GM12878 (cell line): ENCODE data around the gene BSCL2. TPM values are rescaled to one million over a fixed set of nuclear protein-coding genes. Genes with fewer than 3 reads are reported as not detected.

Experiments
- ATF7 ChIP-seq: fragments of 450-650 bp; IDR thresholded peaks from 2 replicates; pipeline ENCODE4 v1.6.1; 2016; ENCODE audit warnings: low read depth, mild to moderate bottlenecking
- BHLHE40 ChIP-seq, 2 experiments: fragments of 450-650 bp in 1 of 2; IDR thresholded peaks; 2 replicates each; pipeline ENCODE4 v1.6.1; 2011 to 2017; ENCODE audit warnings: low read depth in 2 of 2, borderline replicate concordance in 1 of 2, improper control_type of control experiment in 1 of 2, low read length in 1 of 2, mild to moderate bottlenecking in 1 of 2
- CEBPB ChIP-seq, 2 experiments: fragments of 150-350 bp in 1 of 2; IDR thresholded peaks; 2 replicates each; pipeline ENCODE4 v1.6.1; 2012 to 2014; ENCODE audit warnings: low read depth in 2 of 2, low read length in 2 of 2, borderline replicate concordance in 1 of 2, inconsistent platforms in 1 of 2
- CREB1 ChIP-seq: IDR thresholded peaks from 2 replicates; pipeline ENCODE4 v1.6.1; 2012; ENCODE audit warnings: low read depth, mild to moderate bottlenecking, inconsistent platforms
- CREM ChIP-seq: IDR thresholded peaks from 2 replicates; pipeline ENCODE4 v1.6.1; 2014; ENCODE audit warnings: antibody characterized with exemption, low read depth
- E2F8 ChIP-seq: fragments of 450-650 bp; IDR thresholded peaks from 2 replicates; pipeline ENCODE4 v1.6.1; 2018; ENCODE audit warnings: mild to moderate bottlenecking, low read depth, moderate library complexity; ENCODE audit not compliant: partially characterized antibody
- FOS ChIP-seq: IDR thresholded peaks from 3 replicates; pipeline ENCODE4 v1.6.1; 2011; ENCODE audit warnings: borderline replicate concordance; ENCODE audit not compliant: insufficient read length; ENCODE audit errors: extremely low read depth
- GABPA ChIP-seq: IDR thresholded peaks from 2 replicates; pipeline ENCODE4 v1.6.1; 2014; ENCODE audit warnings: antibody characterized with exemption, low read depth, mild to moderate bottlenecking, inconsistent platforms
- MEF2B ChIP-seq: fragments of 450-650 bp; IDR thresholded peaks from 2 replicates; pipeline ENCODE4 v1.6.1; 2018; ENCODE audit warnings: mild to moderate bottlenecking, moderate library complexity; ENCODE audit not compliant: partially characterized antibody, poor library complexity, severe bottlenecking
- NFIC ChIP-seq: IDR thresholded peaks from 2 replicates; pipeline ENCODE4 v1.6.1; 2012; ENCODE audit warnings: low read depth, mild to moderate bottlenecking, inconsistent platforms, low read length, moderate library complexity
- NFYA ChIP-seq: IDR thresholded peaks from 2 replicates; pipeline ENCODE4 v1.6.1; 2011; ENCODE audit warnings: low read depth, mild to moderate bottlenecking, low read length, improper control_type of control experiment, borderline replicate concordance
- NFYB ChIP-seq: IDR thresholded peaks from 2 replicates; pipeline ENCODE4 v1.6.1; 2011; ENCODE audit warnings: low read depth, mild to moderate bottlenecking, low read length, improper control_type of control experiment, moderate library complexity; ENCODE audit not compliant: insufficient read depth
- RBBP5 ChIP-seq: fragments of 200-600 bp; sonication (generic); conservative IDR thresholded peaks from 2 replicates; pipeline ENCODE4 v1.6.1; 2016
- RFX5 ChIP-seq: IDR thresholded peaks from 2 replicates; pipeline ENCODE4 v1.6.1; 2011; ENCODE audit warnings: low read depth, low read length, improper control_type of control experiment
- SP1 ChIP-seq: IDR thresholded peaks from one replicate; pipeline ENCODE4 v1.6.1; 2011; ENCODE audit warnings: low read depth, low read length
- YY1 ChIP-seq: IDR thresholded peaks from 2 replicates; pipeline ENCODE4 v1.6.1; 2011; ENCODE audit warnings: low read depth, mild to moderate bottlenecking, low read length
- ZNF384 ChIP-seq: IDR thresholded peaks from 2 replicates; pipeline ENCODE4 v1.6.1; 2012; ENCODE audit warnings: low read depth, mild to moderate bottlenecking, low read length, improper control_type of control experiment, borderline replicate concordance
- polyA plus RNA-seq, 11 experiments: library from polyadenylated mRNA; depleted of rRNA in 4 of 11; unstranded in 6 of 11; stranded (reverse) in 5 of 11; fragments of >200 nt; fragmentation: Nextera tagmentation in 4 of 11; fragmentation: Illumina TruSeq in 1 of 11; extraction: Ambion mirVana in 4 of 11; extraction: Trizol in 1 of 11; gene quantifications; 1 replicate in 1 of 11; 2 replicates in 10 of 11; pipeline versions ENCODE4 v1.2.1 to v1.2.3, GENCODE V29; 2011 to 2016; ENCODE audit warnings: inconsistent platforms in 2 of 11, missing spikeins in 2 of 11, low read depth in 1 of 11
- total RNA-seq, 4 experiments: library from RNA; depleted of rRNA in 3 of 4; stranded (reverse); fragments of >200 nt in 3 of 4; fragmentation: Illumina TruSeq in 1 of 4; extraction: Trizol in 1 of 4; gene quantifications; 2 replicates each; pipeline versions ENCODE4 v1.2.1 to v1.2.3, GENCODE V29; 2013 to 2021
- TF ChIP-seq, protein P1 (sequence below): fragments of 450-650 bp; formaldehyde crosslinking; IDR thresholded peaks from 2 replicates; pipeline ENCODE4 v1.4.0; 2022; ENCODE audit warnings: mild to moderate bottlenecking, moderate library complexity
- TF ChIP-seq, protein P2 (sequence below): IDR thresholded peaks from 2 replicates; pipeline ENCODE4 v1.6.1; 2011; ENCODE audit warnings: borderline replicate concordance, low read depth, mild to moderate bottlenecking, moderate library complexity, mixed read lengths, low read length; ENCODE audit not compliant: insufficient read depth; ENCODE audit errors: extremely low read length

BSCL2 gene
- total and polyA plus RNA-seq, 10 of the 15 experiments (the other 5 are each of a cell fraction or from before 2014, with no cell fraction given), result 12.3 to 57.9 (median 21.8) TPM

GRCh38 chr11:62727872-62728170 is 20.6 kb upstream of the BSCL2 start (continued):
- TF ChIP-seq, protein P1, sequence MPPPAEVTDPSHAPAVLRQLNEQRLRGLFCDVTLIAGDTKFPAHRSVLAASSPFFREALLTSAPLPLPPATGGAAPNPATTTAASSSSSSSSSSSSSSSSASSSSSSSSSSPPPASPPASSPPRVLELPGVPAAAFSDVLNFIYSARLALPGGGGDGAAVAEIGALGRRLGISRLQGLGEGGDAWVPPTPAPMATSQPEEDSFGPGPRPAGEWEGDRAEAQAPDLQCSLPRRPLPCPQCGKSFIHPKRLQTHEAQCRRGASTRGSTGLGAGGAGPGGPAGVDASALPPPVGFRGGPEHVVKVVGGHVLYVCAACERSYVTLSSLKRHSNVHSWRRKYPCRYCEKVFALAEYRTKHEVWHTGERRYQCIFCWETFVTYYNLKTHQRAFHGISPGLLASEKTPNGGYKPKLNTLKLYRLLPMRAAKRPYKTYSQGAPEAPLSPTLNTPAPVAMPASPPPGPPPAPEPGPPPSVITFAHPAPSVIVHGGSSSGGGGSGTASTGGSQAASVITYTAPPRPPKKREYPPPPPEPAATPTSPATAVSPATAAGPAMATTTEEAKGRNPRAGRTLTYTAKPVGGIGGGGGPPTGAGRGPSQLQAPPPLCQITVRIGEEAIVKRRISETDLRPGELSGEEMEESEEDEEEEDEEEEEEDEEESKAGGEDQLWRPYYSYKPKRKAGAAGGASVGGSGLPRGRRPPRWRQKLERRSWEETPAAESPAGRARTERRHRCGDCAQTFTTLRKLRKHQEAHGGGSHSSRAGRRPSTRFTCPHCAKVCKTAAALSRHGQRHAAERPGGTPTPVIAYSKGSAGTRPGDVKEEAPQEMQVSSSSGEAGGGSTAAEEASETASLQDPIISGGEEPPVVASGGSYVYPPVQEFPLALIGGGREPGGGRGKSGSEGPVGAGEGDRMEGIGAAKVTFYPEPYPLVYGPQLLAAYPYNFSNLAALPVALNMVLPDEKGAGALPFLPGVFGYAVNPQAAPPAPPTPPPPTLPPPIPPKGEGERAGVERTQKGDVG, result no peak
- TF ChIP-seq NFIC, result no peak
- TF ChIP-seq CREB1, result 0 out of 2 replicates have a peak, but pooled peaks have one; percentile 46
- TF ChIP-seq CEBPB (IDR thresholded peaks at IDR 0.05; ENCODE audit: borderline replicate concordance in 1 of 2, low read depth in 2 of 2, low read length in 2 of 2), result peak in 1 of 2 experiments; percentile 73; a peak in 1 of 4 replicates
- TF ChIP-seq ATF7, result peak; percentile 44
- peak; percentile 69 for TF ChIP-seq NFYA
- 0 out of 2 replicates have a peak, but pooled peaks have one; percentile 1 for TF ChIP-seq YY1
- TF ChIP-seq SP1, result peak; percentile 80
- TF ChIP-seq GABPA, result no peak
- TF ChIP-seq MEF2B, result no peak
- no peak for TF ChIP-seq CREM
- TF ChIP-seq NFYB, result peak; percentile 99
- no peak for TF ChIP-seq RBBP5
- TF ChIP-seq BHLHE40 (IDR thresholded peaks at IDR 0.05; ENCODE audit: borderline replicate concordance in 1 of 2, low read depth in 2 of 2, low read length in 1 of 2), result peak in 1 of 2 experiments; percentile 28; a peak in 2 of 4 replicates
- TF ChIP-seq, protein P2, sequence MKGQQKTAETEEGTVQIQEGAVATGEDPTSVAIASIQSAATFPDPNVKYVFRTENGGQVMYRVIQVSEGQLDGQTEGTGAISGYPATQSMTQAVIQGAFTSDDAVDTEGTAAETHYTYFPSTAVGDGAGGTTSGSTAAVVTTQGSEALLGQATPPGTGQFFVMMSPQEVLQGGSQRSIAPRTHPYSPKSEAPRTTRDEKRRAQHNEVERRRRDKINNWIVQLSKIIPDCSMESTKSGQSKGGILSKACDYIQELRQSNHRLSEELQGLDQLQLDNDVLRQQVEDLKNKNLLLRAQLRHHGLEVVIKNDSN, result no peak
- peak; percentile 99 for TF ChIP-seq ZNF384
- TF ChIP-seq RFX5, result peak; percentile 98
- TF ChIP-seq FOS, result peak; percentile 70
- no peak for TF ChIP-seq E2F8
